Gastrocnemius medialis (tissue), 4 donors: Measurements from ENCODE around the gene UGT1A1.

Source experiments
- CTCF ChIP-seq, 5 experiments: fragments of 450-650 bp in 3 of 5; fragments of 200-600 bp in 2 of 5; sonication (generic) in 2 of 5; IDR thresholded peaks in 4 of 5; conservative IDR thresholded peaks in 1 of 5; 1 replicate in 4 of 5; 2 replicates in 1 of 5; pipeline ENCODE4 v1.5.1; 2016 to 2019; ENCODE audit warnings: antibody characterized with exemption in 5 of 5, mild to moderate bottlenecking in 3 of 5, moderate library complexity in 3 of 5
- POLR2A ChIP-seq, 2 donors: fragments of 450-650 bp; IDR thresholded peaks; one replicate each; pipeline ENCODE4 v1.6.1; 2017; ENCODE audit warnings: antibody characterized with exemption in 2 of 2, mild to moderate bottlenecking in 2 of 2, moderate library complexity in 2 of 2

GRCh38 chr2:233817361-233817911 lies 57.4 kb downstream of the UGT1A1 start:
- TF ChIP-seq CTCF (IDR thresholded peaks at IDR 0.05 in 4 of 5, conservative IDR thresholded peaks at IDR 0.05 in 1 of 5) = no peak
- no peak for TF ChIP-seq POLR2A (IDR thresholded peaks at IDR 0.05)
